GM19438 (cell line): ENCODE measurements around the gene SUSD1.
A peak's percentile ranks its signal among the peaks of the same experiment; 100 is the strongest.

ENCODE experiments used
- ATAC-seq: cut with Tn5 transposase; IDR thresholded peaks from one replicate; pipeline ENCODE4 v1.9.1; 2021; ENCODE audit warnings: low read depth; ENCODE audit not compliant: unreplicated experiment

SUSD1 gene

DNA sequence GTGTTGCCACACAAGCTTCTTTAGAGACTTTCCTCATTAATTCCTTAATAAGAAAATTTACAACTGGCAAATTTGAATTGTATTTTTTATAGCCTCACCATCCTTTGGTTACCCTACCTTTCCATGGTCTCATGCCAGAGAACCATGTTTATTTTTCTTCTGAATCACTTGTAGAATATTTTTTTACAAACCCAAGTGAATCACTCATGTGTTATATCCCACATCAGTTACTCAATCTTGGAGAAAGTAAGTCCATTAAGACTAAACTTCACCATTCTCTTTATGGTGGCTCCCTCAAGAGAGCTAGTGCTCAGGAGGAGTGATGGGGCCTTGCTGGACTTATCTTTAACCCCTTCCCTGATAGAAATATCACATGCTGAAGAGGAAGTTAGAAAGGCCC is 128.9 kb downstream of the SUSD1 start:
- no peak for ATAC-seq

GRCh38 chr9:112044881-112045280 is 130.2 kb downstream of the SUSD1 start:
- no peak for ATAC-seq

GRCh38 chr9:112044186-112044585 is 130.9 kb downstream of the SUSD1 start:
- no peak for ATAC-seq

- ATAC-seq = no peak
Observed at GRCh38 chr9:112043423-112043822, 131.7 kb downstream of the SUSD1 start.

GRCh38 chr9:112042769-112043168 is 132.3 kb downstream of the SUSD1 start:
- no peak for ATAC-seq

DNA sequence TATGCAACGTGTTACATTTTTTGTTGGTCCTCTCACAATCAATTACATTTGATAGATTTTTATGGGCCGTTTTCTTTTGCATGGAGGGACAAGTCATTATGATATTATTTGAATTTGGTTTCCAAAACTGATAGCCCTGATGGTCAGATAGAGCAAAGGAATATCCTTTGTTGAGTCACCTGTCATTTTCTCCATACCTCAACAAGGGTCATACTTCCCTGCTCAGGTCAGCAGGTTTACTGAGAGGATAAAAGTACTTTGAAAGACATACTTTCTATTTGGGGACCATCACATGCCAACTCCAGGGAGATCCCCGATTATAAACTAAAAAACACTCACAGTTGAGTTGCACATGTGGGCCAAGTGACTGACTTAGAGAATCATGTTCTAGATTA is 132.9 kb downstream of the SUSD1 start:
- no peak for ATAC-seq

GRCh38 chr9:112041536-112042243 is 133.4 kb downstream of the SUSD1 start:
- no peak for ATAC-seq

DNA sequence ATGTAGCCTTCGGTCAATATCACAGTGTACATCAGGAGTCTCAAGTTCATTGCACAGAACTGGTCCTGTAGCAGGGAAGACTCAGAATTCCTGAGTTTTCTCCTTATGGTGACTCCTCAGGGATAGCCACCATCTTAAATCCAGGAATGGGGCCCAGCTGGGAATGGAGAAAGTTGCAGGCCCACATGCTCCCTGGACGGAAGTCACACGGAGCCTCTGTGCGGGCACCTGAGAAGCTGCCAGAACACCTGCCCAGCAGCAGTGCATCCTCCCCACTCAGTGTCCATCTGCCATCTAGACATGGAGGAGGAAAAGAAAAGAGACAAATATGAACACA is 133.9 kb downstream of the SUSD1 start:
- ATAC-seq = no peak

DNA sequence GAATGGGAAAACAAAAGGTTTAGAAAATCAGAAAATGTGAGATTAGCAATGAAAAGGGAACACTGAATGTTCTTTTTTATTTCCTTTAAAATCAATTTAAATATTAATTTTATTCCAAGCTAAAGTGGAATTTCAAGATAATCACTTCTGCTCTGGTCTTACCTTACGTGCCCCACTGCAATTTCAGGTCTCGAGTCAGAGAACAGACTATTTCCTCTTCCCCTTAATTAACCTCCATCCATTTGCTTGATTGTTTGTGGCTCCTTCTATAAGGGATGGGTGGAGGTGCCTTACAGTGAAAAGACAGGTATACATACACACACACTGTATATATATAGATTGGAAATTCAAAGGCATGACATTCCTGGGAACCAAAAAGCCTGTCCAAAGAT is 137.1 kb downstream of the SUSD1 start:
- ATAC-seq = no peak

DNA sequence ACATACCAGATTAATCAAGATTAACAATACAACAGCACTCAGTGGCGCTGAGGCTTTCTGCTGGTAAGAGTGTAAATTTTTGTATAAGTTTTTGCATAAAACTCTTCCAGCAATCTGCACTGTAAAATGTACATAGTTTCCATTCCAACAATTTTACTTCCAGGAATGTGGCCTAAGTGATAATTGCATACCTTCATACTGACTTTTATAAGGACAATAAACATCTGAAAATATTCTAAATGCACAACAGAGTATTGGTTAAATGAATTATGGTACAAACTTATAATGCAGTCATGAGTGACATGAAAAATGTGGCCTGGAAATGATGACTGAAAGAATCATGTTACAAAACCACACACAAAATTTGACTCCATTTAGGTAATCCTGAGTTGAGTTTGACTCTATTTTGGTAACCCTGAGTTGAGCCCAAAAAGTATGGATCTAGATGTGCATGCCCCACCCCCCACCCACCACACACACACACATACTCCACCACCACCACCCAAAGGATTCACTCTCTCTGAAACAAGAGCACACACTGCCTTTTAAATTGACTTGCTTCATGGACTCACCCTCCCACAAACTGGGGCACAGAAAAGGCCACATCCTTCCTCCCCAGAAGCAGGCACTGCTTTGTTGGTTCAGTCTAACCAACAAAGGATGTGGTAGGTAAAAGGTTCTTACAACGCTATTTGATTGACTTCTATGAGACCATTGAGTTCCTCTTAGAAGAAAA is 137.6 kb downstream of the SUSD1 start:
- peak; percentile 62 for ATAC-seq

GRCh38 chr9:112035166-112035826 is 139.8 kb downstream of the SUSD1 start:
- ATAC-seq = no peak

DNA sequence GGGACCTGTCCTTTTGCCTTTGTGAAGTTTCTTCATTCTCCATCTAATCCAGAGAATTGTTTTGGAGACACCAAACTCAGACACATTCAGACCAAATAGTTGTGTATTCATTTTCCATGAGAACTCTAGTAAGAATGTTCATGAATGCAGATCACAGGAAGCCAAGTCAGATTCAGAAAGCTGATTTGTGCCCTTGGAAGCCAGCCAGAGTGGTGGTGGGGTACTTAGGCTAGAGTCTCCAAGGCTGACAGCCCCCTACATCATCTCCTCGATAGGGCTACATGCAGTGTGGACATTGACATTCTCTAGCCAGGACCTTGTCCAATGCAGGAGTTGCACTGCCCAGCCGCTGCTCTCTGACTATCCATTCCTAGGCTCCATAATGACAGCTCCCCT is 140.9 kb downstream of the SUSD1 start:
- no peak for ATAC-seq

- ATAC-seq = no peak
Observed at GRCh38 chr9:112033237-112034215, 141.6 kb downstream of the SUSD1 start.

DNA sequence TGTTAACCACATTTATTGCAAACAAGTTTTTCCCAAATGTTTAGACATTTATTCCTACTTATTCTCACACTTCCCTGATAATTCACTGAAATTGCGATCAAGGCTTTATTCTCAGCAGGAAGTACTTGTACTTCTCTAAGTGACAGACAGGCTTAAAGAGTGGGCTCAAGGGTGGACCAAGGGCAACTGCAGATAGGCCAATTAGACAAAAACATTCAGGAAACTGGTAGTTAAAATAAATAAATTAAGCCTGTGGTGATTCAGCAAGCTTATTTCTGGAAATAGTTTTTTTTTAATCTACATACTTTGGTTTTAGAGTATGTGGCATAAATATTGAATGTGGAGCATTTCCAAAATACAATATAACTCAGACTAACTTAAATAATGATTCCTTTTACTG is 142.4 kb downstream of the SUSD1 start:
- no peak for ATAC-seq

GRCh38 chr9:112032009-112032408 is 143.1 kb downstream of the SUSD1 start:
- ATAC-seq = peak; percentile 54

GRCh38 chr9:112031400-112031799 is 143.7 kb downstream of the SUSD1 start:
- ATAC-seq = no peak

DNA sequence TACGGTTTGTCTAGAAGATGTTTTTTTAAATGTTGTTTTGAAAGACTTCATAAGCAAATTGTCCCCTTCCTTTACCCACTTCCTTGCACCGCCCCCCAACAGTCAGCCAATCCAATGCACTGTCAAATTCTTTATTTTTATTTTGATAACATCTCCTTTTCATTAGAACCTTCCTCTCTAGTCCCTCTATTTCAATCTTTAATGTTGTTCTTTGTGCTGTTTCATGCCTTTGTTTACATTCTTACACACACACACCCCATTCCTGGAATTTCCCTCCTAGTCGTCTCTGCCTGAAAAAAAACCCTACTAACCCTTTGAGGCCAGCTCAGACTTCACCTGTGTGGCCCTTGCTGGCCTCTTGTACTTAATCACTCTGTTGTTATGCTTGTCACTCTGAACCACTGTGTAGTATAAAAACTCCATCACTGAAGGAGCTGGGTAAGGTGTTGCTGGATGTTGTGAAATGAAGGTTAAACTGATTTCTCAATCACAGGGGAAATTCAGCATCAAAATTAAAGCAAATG is 145.1 kb downstream of the SUSD1 start:
- ATAC-seq = no peak

- peak; percentile 31 for ATAC-seq
Observed at GRCh38 chr9:112028242-112029221, 146.6 kb downstream of the SUSD1 start.

- ATAC-seq = no peak
Observed at GRCh38 chr9:112025850-112026249, 149.2 kb downstream of the SUSD1 start.
